Measurements from ENCODE around the gene C4orf33. TPM values are rescaled to one million over a fixed set of nuclear protein-coding genes. Genes with fewer than 3 reads are reported as not detected.

The C4orf33 gene
- total RNA-seq, 1 donor from 2014 or later: 10.3 TPM

GRCh38 chr4:129153700-129154099 lies 57.7 kb downstream of the C4orf33 start:
- Mint-ChIP-seq H3K27me3 (no peaks in the 10 kb centered on the region), H3K4me1 (ENCODE audit: unreplicated experiment) (peaks cover 5% of the 10 kb centered on the region), H3K9me3 (no peaks in the 10 kb centered on the region), H3K4me3 (no peak overlapping the region), H3K27ac (no peak overlapping the region), H3K36me3 (no peaks in the 10 kb centered on the region)
- TF ChIP-seq CTCF (conservative IDR thresholded peaks at IDR 0.05): no peak
- no peak for DNase-seq (ENCODE audit: extremely low spot score, unreplicated experiment)

GRCh38 chr4:129162450-129162849 lies 66.5 kb downstream of the C4orf33 start:
- Mint-ChIP-seq H3K9me3 (no peaks in the 10 kb centered on the region), H3K36me3 (no peaks in the 10 kb centered on the region), H3K4me3 (no peak overlapping the region), H3K4me1 (ENCODE audit: unreplicated experiment) (no peaks in the 10 kb centered on the region), H3K27ac (no peak overlapping the region), H3K27me3 (peaks cover 8% of the 10 kb centered on the region)
- no peak for DNase-seq (ENCODE audit: extremely low spot score, unreplicated experiment)
- TF ChIP-seq CTCF (conservative IDR thresholded peaks at IDR 0.05): no peak

GRCh38 chr4:129163427-129163826 lies 67.5 kb downstream of the C4orf33 start:
- Mint-ChIP-seq H3K27ac (no peak overlapping the region), H3K36me3 (no peaks in the 10 kb centered on the region), H3K4me1 (ENCODE audit: unreplicated experiment) (no peaks in the 10 kb centered on the region), H3K4me3 (no peak overlapping the region), H3K9me3 (no peaks in the 10 kb centered on the region), H3K27me3 (peaks cover 8% of the 10 kb centered on the region)
- no peak for TF ChIP-seq CTCF (conservative IDR thresholded peaks at IDR 0.05)
- DNase-seq (ENCODE audit: extremely low spot score, unreplicated experiment): no peak

GRCh38 chr4:129164243-129164642 lies 68.3 kb downstream of the C4orf33 start:
- Mint-ChIP-seq H3K4me1 (ENCODE audit: unreplicated experiment) (no peaks in the 10 kb centered on the region), H3K9me3 (no peaks in the 10 kb centered on the region), H3K4me3 (no peak overlapping the region), H3K36me3 (no peaks in the 10 kb centered on the region), H3K27me3 (peaks cover 10% of the 10 kb centered on the region), H3K27ac (no peak overlapping the region)
- no peak for DNase-seq (ENCODE audit: extremely low spot score, unreplicated experiment)
- TF ChIP-seq CTCF (conservative IDR thresholded peaks at IDR 0.05): no peak

Other genes with a start within 250 kb of the C4orf33 start
- 11.7 and 21.2 TPM in 2 replicates for gene SCLT1, start 2.6 kb upstream of the C4orf33 start, total RNA-seq (ENCODE audit: low replicate concordance)